ENCODE data around the gene ZNF684. TPM values are rescaled to one million over a fixed set of nuclear protein-coding genes. Genes with fewer than 3 reads are reported as not detected.
"Not testable (repeated sequence)": the region's sequence is repeated elsewhere in the genome, so short reads cannot be mapped to it uniquely, and the experiment has no call there.

ZNF684 gene
- polyA plus RNA-seq, 1 experiment, result 3.2 TPM

- H3K9me3 ChIP-seq (ENCODE audit: control insufficient read depth, insufficient read depth, low read length), result peaks cover 3% of the 10 kb centered on the region; the same call in 1 of the 2 replicates
- H3K4me3 ChIP-seq (ENCODE audit: low read depth, low read length), result no peak overlapping the region
- DNase-seq (ENCODE audit: low read depth, low spot score), result no peak
- no peaks in the 10 kb centered on the region for H3K27me3 ChIP-seq (ENCODE audit: control insufficient read depth, insufficient read depth, low read length)
- H3K27ac ChIP-seq (ENCODE audit: low read depth, low read length), result no peak overlapping the region
- TF ChIP-seq CTCF (IDR thresholded peaks at IDR 0.05; ENCODE audit: low read depth, low read length), result no peak
- POLR2A ChIA-PET, result no interaction called here
- CTCF ChIA-PET, result no interaction called here
Observed at GRCh38 chr1:40562185-40562584, 30.7 kb downstream of the ZNF684 start.

- POLR2A ChIA-PET, result no interaction called here
- CTCF ChIA-PET, result interaction anchor here (0.6 kb wide), 1 partner anchor 11 kb away, joined by 3 read pairs; no protein-coding TSS in a partner anchor
- H3K9me3 ChIP-seq (ENCODE audit: control insufficient read depth, insufficient read depth, low read length), result peaks cover 3% of the 10 kb centered on the region; the same call in 1 of the 2 replicates
- no peak for DNase-seq (ENCODE audit: low read depth, low spot score)
- H3K27me3 ChIP-seq (ENCODE audit: control insufficient read depth, insufficient read depth, low read length), result no peaks in the 10 kb centered on the region
- H3K27ac ChIP-seq (ENCODE audit: low read depth, low read length), result no peak overlapping the region
- H3K4me3 ChIP-seq (ENCODE audit: low read depth, low read length), result no peak overlapping the region
- TF ChIP-seq CTCF (IDR thresholded peaks at IDR 0.05; ENCODE audit: low read depth, low read length), result no peak
Observed at GRCh38 chr1:40563266-40563665, 31.8 kb downstream of the ZNF684 start.

- ChIA-PET CTCF (no interaction called here), POLR2A (no interaction called here)
- Histone ChIP-seq H3K9me3 (ENCODE audit: control insufficient read depth, insufficient read depth, low read length) (no peaks in the 10 kb centered on the region), H3K27me3 (ENCODE audit: control insufficient read depth, insufficient read depth, low read length) (peaks cover 5% of the 10 kb centered on the region), H3K4me3 (ENCODE audit: low read depth, low read length) (no peak overlapping the region), H3K27ac (ENCODE audit: low read depth, low read length) (no peak overlapping the region)
- no peak for TF ChIP-seq CTCF (IDR thresholded peaks at IDR 0.05; ENCODE audit: low read depth, low read length)
- no peak for DNase-seq (ENCODE audit: low read depth, low spot score)
Observed at GRCh38 chr1:40564506-40564905, 33.1 kb downstream of the ZNF684 start.

- H3K4me3 ChIP-seq (ENCODE audit: low read depth, low read length), result no peak overlapping the region
- peaks cover 5% of the 10 kb centered on the region for H3K27me3 ChIP-seq (ENCODE audit: control insufficient read depth, insufficient read depth, low read length)
- DNase-seq (ENCODE audit: low read depth, low spot score), result no peak
- ChIA-PET POLR2A (no interaction called here), CTCF (no interaction called here)
- H3K27ac ChIP-seq (ENCODE audit: low read depth, low read length), result no peak overlapping the region
- no peak for TF ChIP-seq CTCF (IDR thresholded peaks at IDR 0.05; ENCODE audit: low read depth, low read length)
- no peaks in the 10 kb centered on the region for H3K9me3 ChIP-seq (ENCODE audit: control insufficient read depth, insufficient read depth, low read length)
Observed at GRCh38 chr1:40564913-40565312, 33.5 kb downstream of the ZNF684 start.

GRCh38 chr1:40567825-40568224 is 36.4 kb downstream of the ZNF684 start:
- Histone ChIP-seq H3K27ac (ENCODE audit: low read depth, low read length) (no peak overlapping the region), H3K9me3 (ENCODE audit: control insufficient read depth, insufficient read depth, low read length) (no peaks in the 10 kb centered on the region), H3K27me3 (ENCODE audit: control insufficient read depth, insufficient read depth, low read length) (peaks cover 6% of the 10 kb centered on the region), H3K4me3 (ENCODE audit: low read depth, low read length) (no peak overlapping the region)
- TF ChIP-seq CTCF (IDR thresholded peaks at IDR 0.05; ENCODE audit: low read depth, low read length), result no peak
- POLR2A ChIA-PET, result no interaction called here
- no peak for DNase-seq (ENCODE audit: low read depth, low spot score)
- CTCF ChIA-PET, result interaction anchor here (0.7 to 0.9 kb wide), 3 partner anchors 21 to 295 kb away, joined by 3 to 4 read pairs (median 3); partner anchors contain the start of gene ZNF684

- H3K4me3 ChIP-seq (ENCODE audit: low read depth, low read length); POLR2A ChIA-PET: not testable (repeated sequence)
- CTCF ChIA-PET, result interaction anchor here (0.7 kb wide), 1 partner anchor 11 kb away, joined by 3 read pairs; no protein-coding TSS in a partner anchor
Observed at GRCh38 chr1:40574805-40575204, 43.4 kb downstream of the ZNF684 start.

More at GRCh38 chr1:40574805-40575204, 43.4 kb downstream of the ZNF684 start:
- not testable (repeated sequence) for DNase-seq (ENCODE audit: low read depth, low spot score); H3K27ac ChIP-seq (ENCODE audit: low read depth, low read length); H3K9me3 ChIP-seq (ENCODE audit: control insufficient read depth, insufficient read depth, low read length); H3K27me3 ChIP-seq (ENCODE audit: control insufficient read depth, insufficient read depth, low read length)
